ENCODE measurements around the gene ANKRD13A.

DNA sequence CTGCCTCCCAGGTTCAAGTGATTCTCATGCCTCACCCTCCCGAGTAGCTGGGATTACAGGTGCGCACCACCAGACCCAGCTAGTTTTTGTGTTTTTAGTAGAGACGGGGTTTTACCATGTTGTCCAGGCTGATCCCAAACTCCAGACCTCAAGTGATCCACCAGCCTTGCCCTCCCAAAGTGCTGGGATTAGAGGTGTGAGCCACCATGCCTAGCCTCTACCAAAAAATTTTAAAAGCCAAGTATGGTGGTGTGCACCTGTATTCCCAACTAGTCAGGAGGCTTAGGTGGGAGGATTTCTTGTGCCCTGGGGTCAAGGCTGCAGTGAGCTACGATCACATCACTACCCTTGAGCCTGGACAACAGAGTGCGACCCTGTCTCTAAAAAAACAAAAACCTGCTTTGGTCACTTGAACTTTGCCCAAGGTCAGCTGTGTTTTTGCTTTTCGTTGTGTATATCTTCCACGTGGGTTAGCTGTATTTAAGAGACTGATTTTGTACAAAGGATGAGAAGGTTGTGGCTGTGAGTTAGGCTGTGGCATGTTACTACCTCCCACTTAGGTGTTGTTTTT, 36.4 kb downstream of the ANKRD13A start:
- TF ChIP-seq CTCF (IDR thresholded peaks at IDR 0.05 in 2 of 3, conservative IDR thresholded peaks at IDR 0.05 in 1 of 3; ENCODE audit: borderline replicate concordance in 1 of 3, insufficient read depth in 1 of 3, low read depth in 2 of 3, low read length in 2 of 3), result no peak
- TF ChIP-seq, protein P1, sequence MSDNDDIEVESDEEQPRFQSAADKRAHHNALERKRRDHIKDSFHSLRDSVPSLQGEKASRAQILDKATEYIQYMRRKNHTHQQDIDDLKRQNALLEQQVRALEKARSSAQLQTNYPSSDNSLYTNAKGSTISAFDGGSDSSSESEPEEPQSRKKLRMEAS (IDR thresholded peaks at IDR 0.05), result no peak
- TF ChIP-seq RAD21 (IDR thresholded peaks at IDR 0.05; ENCODE audit: low read depth), result no peak
- TF ChIP-seq POLR2A (IDR thresholded peaks at IDR 0.05; ENCODE audit: borderline replicate concordance, extremely low read depth, insufficient read depth, insufficient read length), result no peak
- TF ChIP-seq EZH2 (IDR thresholded peaks at IDR 0.05), result no peak
- TF ChIP-seq YY1 (IDR thresholded peaks at IDR 0.05; ENCODE audit: extremely low read depth, insufficient replicate concordance, low read depth, low read length), result no peak
- TF ChIP-seq CEBPB (IDR thresholded peaks at IDR 0.05; ENCODE audit: low read depth), result no peak
- TF ChIP-seq POLR2AphosphoS5 (IDR thresholded peaks at IDR 0.05; ENCODE audit: low read depth, low read length), result no peak
- TF ChIP-seq EZH2phosphoT487 (IDR thresholded peaks at IDR 0.05; ENCODE audit: borderline replicate concordance), result no peak
- TF ChIP-seq FOSL1 (IDR thresholded peaks at IDR 0.05; ENCODE audit: low read depth), result no peak
- no peak for TF ChIP-seq TCF7L2 (IDR thresholded peaks at IDR 0.05; ENCODE audit: borderline replicate concordance, extremely low read depth, insufficient read depth, insufficient read length)
- no peak for TF ChIP-seq ZNF274 (IDR thresholded peaks at IDR 0.05; ENCODE audit: low read depth, low read length)
- no peak for TF ChIP-seq SP1 (IDR thresholded peaks at IDR 0.05; ENCODE audit: low read depth)
